ENCODE measurements around the gene CSF3R. TPM values are rescaled to one million over a fixed set of nuclear protein-coding genes. Genes with fewer than 3 reads are reported as not detected.

The CSF3R gene
- total and polyA plus RNA-seq, 2 of the 4 experiments (the other 2 are of a cell fraction) = not detected

DNA sequence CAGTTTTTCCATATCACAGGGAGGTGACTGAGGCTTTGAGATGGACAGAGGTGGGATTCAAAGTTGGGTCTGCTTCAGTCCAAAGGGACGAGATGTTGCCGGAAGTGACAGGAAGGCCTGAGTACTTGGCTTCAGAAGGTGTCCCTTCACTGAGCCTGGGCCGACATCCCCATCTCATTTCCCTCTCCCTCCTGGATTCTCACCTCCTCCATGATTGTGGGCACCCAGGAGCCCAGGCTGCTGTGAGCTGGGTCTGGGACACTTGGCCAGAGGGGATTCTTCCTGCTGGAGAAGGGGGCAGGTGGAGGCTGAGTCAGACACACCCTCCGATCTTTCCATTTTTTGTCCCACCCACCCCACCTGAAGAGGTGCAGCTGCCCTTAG lies 15.7 kb downstream of the CSF3R start:
- no peaks in the 10 kb centered on the region for H4K20me1 ChIP-seq (ENCODE audit: insufficient read depth, low read length)
- H3K4me2 ChIP-seq (ENCODE audit: low read depth, low read length) = no peak overlapping the region
- H3K23ac ChIP-seq (ENCODE audit: low read depth, low read length) = no peak overlapping the region
- 100% methylated on average over 2 of the region's 4 CpGs; no CpG with 5 or more reads in 1 of the 2 experiments for WGBS, 2 experiments (ENCODE audit: extremely low coverage in 2 of 2, insufficient read length in 1 of 2)
- H2BK20ac ChIP-seq (ENCODE audit: low read depth, low read length) = no peak overlapping the region
- H2AFZ ChIP-seq (replicated peaks; ENCODE audit: low read length, poor library complexity) = no peak overlapping the region
- TF ChIP-seq, protein P1, sequence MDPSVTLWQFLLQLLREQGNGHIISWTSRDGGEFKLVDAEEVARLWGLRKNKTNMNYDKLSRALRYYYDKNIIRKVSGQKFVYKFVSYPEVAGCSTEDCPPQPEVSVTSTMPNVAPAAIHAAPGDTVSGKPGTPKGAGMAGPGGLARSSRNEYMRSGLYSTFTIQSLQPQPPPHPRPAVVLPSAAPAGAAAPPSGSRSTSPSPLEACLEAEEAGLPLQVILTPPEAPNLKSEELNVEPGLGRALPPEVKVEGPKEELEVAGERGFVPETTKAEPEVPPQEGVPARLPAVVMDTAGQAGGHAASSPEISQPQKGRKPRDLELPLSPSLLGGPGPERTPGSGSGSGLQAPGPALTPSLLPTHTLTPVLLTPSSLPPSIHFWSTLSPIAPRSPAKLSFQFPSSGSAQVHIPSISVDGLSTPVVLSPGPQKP (IDR thresholded peaks at IDR 0.05; ENCODE audit: borderline replicate concordance, low read depth, low read length) = no peak
- TF ChIP-seq MXI1 (IDR thresholded peaks at IDR 0.05; ENCODE audit: borderline replicate concordance, low read depth, low read length) (no peak), BHLHE40 (IDR thresholded peaks at IDR 0.05; ENCODE audit: low read depth, low read length) (no peak), MAZ (IDR thresholded peaks at IDR 0.05; ENCODE audit: borderline replicate concordance, low read depth, low read length) (no peak), MAFK (IDR thresholded peaks at IDR 0.05; ENCODE audit: low read depth, low read length) (no peak), RAD21 (IDR thresholded peaks at IDR 0.05; ENCODE audit: low read length) (no peak), SMC3 (IDR thresholded peaks at IDR 0.05; ENCODE audit: low read depth, low read length) (no peak)
- TF ChIP-seq, protein P2, sequence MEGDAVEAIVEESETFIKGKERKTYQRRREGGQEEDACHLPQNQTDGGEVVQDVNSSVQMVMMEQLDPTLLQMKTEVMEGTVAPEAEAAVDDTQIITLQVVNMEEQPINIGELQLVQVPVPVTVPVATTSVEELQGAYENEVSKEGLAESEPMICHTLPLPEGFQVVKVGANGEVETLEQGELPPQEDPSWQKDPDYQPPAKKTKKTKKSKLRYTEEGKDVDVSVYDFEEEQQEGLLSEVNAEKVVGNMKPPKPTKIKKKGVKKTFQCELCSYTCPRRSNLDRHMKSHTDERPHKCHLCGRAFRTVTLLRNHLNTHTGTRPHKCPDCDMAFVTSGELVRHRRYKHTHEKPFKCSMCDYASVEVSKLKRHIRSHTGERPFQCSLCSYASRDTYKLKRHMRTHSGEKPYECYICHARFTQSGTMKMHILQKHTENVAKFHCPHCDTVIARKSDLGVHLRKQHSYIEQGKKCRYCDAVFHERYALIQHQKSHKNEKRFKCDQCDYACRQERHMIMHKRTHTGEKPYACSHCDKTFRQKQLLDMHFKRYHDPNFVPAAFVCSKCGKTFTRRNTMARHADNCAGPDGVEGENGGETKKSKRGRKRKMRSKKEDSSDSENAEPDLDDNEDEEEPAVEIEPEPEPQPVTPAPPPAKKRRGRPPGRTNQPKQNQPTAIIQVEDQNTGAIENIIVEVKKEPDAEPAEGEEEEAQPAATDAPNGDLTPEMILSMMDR (conservative IDR thresholded peaks at IDR 0.05; ENCODE audit: low read depth, low read length) = no peak
- H3K56ac ChIP-seq (ENCODE audit: extremely low read depth, insufficient read depth, low read length) = no peak overlapping the region
- dilution Hi-C loops (cut with HindIII; ENCODE audit: low sequenced_read_pairs, unreplicated experiment) = no loop called here
- H4K8ac ChIP-seq (ENCODE audit: low read depth in 2 of 2, low read length in 2 of 2) = no peak overlapping the region
- no peak overlapping the region for H2BK120ac ChIP-seq (ENCODE audit: low read depth, low read length)
- H3K27ac ChIP-seq (ENCODE audit: insufficient read depth, low read length) = no peak overlapping the region
- BruUV-seq (replicated peaks) = no TSS peak
- H4K91ac ChIP-seq (ENCODE audit: insufficient read depth, low read depth, low read length) = no peak overlapping the region
- H3K4me1 ChIP-seq (ENCODE audit: control insufficient read depth, insufficient read depth, low read length) = peaks cover 6% of the 10 kb centered on the region
- no peak overlapping the region for H3K9ac ChIP-seq (ENCODE audit: low read depth, low read length)
- intact Hi-C loops (cut with micrococcal nuclease) = no loop called here
- no peaks in the 10 kb centered on the region for H3K9me3 ChIP-seq (ENCODE audit: control insufficient read depth, insufficient read depth, low read length)
- in situ Hi-C loops (cut with MboI; ENCODE audit: low sequenced_read_pairs) = loop anchor here (25.0 kb wide), 1 partner anchor 1545 kb away; the partner anchor contains the start of genes FHL3 and UTP11
- no peak overlapping the region for H3K14ac ChIP-seq (replicated peaks; ENCODE audit: low read depth, low read length)
- H3K9me1 ChIP-seq (ENCODE audit: insufficient read depth, low read length) = peaks cover 8% of the 10 kb centered on the region
- no peak overlapping the region for H2BK15ac ChIP-seq (ENCODE audit: low read depth, low read length)
- no peak overlapping the region for H2BK5ac ChIP-seq (ENCODE audit: low read depth, low read length, poor library complexity, severe bottlenecking)
- peaks cover 5% of the 10 kb centered on the region; the same call in 1 of the 2 replicates for H3K36me3 ChIP-seq (ENCODE audit: control insufficient read depth, insufficient read depth, low read length)
- ChIA-PET CTCF (no interaction called here), POLR2A (ENCODE audit: unreplicated experiment) (no interaction called here)
- peak overlapping the region; percentile 11 for H2AK9ac ChIP-seq (replicated peaks; ENCODE audit: low read depth, low read length, poor library complexity)
- H3K18ac ChIP-seq (ENCODE audit: low read depth, low read length) = no peak overlapping the region
- H2AK5ac ChIP-seq (ENCODE audit: low read depth, low read length) = no peak overlapping the region
- DNase-seq = no peak
- H3K27me3 ChIP-seq (ENCODE audit: control insufficient read depth, insufficient read depth, low read length) = peaks cover 5% of the 10 kb centered on the region; the same call in 1 of the 2 replicates
- H3K4ac ChIP-seq (ENCODE audit: low read depth, low read length) = no peak overlapping the region
- H3K4me3 ChIP-seq (ENCODE audit: insufficient read depth, low read depth, low read length) = no peak overlapping the region
- H3K79me1 ChIP-seq (ENCODE audit: low read depth in 1 of 2, low read length in 2 of 2) = peaks cover 13 to 14% of the 10 kb centered on the region in 2 experiments; a peak in 3 of 4 replicates
- no peak for ATAC-seq (ENCODE audit: low read depth)
- H4K5ac ChIP-seq (ENCODE audit: low read depth, low read length) = no peak overlapping the region

All from IMR-90 (cell line).